ENCODE data around the gene BCR.

DNA sequence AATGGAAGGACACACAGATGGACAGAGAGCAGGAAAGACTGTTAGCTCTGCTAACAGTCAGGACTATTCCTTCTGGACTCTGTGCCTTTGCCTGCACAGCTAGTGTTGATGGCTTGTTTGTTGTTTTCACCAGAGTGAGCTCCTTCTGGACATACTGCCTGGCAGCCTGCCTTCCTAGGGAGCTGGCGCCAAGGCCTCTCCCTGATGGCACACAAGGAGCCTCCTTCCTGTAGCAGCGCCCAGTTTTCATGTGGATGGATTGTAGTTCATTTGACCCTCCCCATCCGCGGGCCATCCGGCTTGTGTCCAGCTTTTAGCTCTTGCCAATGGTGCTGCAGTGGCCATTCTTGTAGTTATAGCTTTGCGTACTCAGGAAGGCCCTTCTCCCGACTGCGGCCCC lies 16.6 kb upstream of the BCR start:
- TF ChIP-seq, protein P1, sequence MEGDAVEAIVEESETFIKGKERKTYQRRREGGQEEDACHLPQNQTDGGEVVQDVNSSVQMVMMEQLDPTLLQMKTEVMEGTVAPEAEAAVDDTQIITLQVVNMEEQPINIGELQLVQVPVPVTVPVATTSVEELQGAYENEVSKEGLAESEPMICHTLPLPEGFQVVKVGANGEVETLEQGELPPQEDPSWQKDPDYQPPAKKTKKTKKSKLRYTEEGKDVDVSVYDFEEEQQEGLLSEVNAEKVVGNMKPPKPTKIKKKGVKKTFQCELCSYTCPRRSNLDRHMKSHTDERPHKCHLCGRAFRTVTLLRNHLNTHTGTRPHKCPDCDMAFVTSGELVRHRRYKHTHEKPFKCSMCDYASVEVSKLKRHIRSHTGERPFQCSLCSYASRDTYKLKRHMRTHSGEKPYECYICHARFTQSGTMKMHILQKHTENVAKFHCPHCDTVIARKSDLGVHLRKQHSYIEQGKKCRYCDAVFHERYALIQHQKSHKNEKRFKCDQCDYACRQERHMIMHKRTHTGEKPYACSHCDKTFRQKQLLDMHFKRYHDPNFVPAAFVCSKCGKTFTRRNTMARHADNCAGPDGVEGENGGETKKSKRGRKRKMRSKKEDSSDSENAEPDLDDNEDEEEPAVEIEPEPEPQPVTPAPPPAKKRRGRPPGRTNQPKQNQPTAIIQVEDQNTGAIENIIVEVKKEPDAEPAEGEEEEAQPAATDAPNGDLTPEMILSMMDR (IDR thresholded peaks at IDR 0.05; ENCODE audit: low read depth, low read length): no peak
- TF ChIP-seq POLR2A (IDR thresholded peaks at IDR 0.05; ENCODE audit: extremely low read depth, insufficient read length) (no peak), MYC (IDR thresholded peaks at IDR 0.05; ENCODE audit: low read depth, low read length) (no peak)
- TF ChIP-seq, protein P2, sequence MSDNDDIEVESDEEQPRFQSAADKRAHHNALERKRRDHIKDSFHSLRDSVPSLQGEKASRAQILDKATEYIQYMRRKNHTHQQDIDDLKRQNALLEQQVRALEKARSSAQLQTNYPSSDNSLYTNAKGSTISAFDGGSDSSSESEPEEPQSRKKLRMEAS (IDR thresholded peaks at IDR 0.05; ENCODE audit: low read depth, low read length): no peak

Measured in NB4 (cell line).